Mesenchymal stem cell (in vitro differentiated cells and primary cell): Measurements from ENCODE around the gene HAGH.
A peak's percentile ranks its signal among the peaks of the same experiment; 100 is the strongest.

Source experiments
- DNase-seq: peaks from one replicate; pipeline ENCODE4 v3.0.0-alpha.2; 2013
- H2AFZ ChIP-seq: one replicate; pipeline ENCODE4 v1.6.1; 2013; ENCODE audit warnings: low read depth, mild to moderate bottlenecking, control low read depth, inconsistent platforms, low read length, moderate library complexity
- H2AK5ac ChIP-seq: 2 replicates; pipeline ENCODE4 v1.6.1; 2013; ENCODE audit warnings: low read length, moderate library complexity, mild to moderate bottlenecking, inconsistent platforms; ENCODE audit not compliant: severe bottlenecking
- H2BK120ac ChIP-seq: one replicate; pipeline ENCODE4 v1.6.1; 2013; ENCODE audit warnings: low read depth, mild to moderate bottlenecking, inconsistent platforms, low read length, moderate library complexity
- H2BK12ac ChIP-seq, 2 experiments: one replicate each; pipeline ENCODE4 v1.6.1; 2013; ENCODE audit warnings: inconsistent platforms in 2 of 2, low read length in 2 of 2, mild to moderate bottlenecking in 2 of 2, moderate library complexity in 2 of 2, control low read depth in 1 of 2
- H2BK15ac ChIP-seq: one replicate; pipeline ENCODE4 v1.6.1; 2013; ENCODE audit warnings: mild to moderate bottlenecking, low read depth, inconsistent platforms; ENCODE audit not compliant: poor library complexity, severe bottlenecking
- H2BK5ac ChIP-seq: 2 replicates; pipeline ENCODE4 v1.6.1; 2013; ENCODE audit warnings: low read depth, mild to moderate bottlenecking, low read length, control low read depth, inconsistent platforms; ENCODE audit not compliant: poor library complexity, severe bottlenecking
- H3K14ac ChIP-seq, 2 experiments: one replicate each; pipeline ENCODE4 v1.6.1; 2013; ENCODE audit warnings: inconsistent platforms in 2 of 2, low read length in 2 of 2, control low read depth in 1 of 2, mild to moderate bottlenecking in 1 of 2, moderate library complexity in 1 of 2
- H3K18ac ChIP-seq, 2 experiments: one replicate each; pipeline ENCODE4 v1.6.1; 2013; ENCODE audit warnings: inconsistent platforms in 2 of 2, low read length in 2 of 2, control low read depth in 1 of 2, low read depth in 1 of 2, mild to moderate bottlenecking in 1 of 2
- H3K23ac ChIP-seq, 2 experiments: one replicate each; pipeline ENCODE4 v1.6.1; 2013; ENCODE audit warnings: inconsistent platforms in 2 of 2, low read length in 2 of 2, mild to moderate bottlenecking in 2 of 2, moderate library complexity in 2 of 2, control low read depth in 1 of 2
- H3K27ac ChIP-seq: 2 replicates; pipeline ENCODE4 v1.5.1; 2013; ENCODE audit warnings: mild to moderate bottlenecking, moderate library complexity, low read length, control low read depth, inconsistent platforms; ENCODE audit not compliant: poor library complexity, severe bottlenecking
- H3K27me3 ChIP-seq, 2 experiments: 2 replicates each; pipeline versions ENCODE4 v1.6.1 to v1.7.0; 2013; ENCODE audit warnings: low read length in 2 of 2, mild to moderate bottlenecking in 2 of 2, moderate library complexity in 2 of 2, control low read depth in 1 of 2, inconsistent platforms in 1 of 2; ENCODE audit not compliant: control insufficient read depth in 1 of 2, insufficient read depth in 1 of 2
- H3K36me3 ChIP-seq, 2 experiments: 2 replicates each; pipeline versions ENCODE4 v1.6.1 to v1.7.0; 2013; ENCODE audit warnings: low read length in 2 of 2, control low read depth in 1 of 2, inconsistent platforms in 1 of 2, low read depth in 1 of 2, mild to moderate bottlenecking in 1 of 2; ENCODE audit not compliant: insufficient read depth in 2 of 2, control insufficient read depth in 1 of 2
- H3K4ac ChIP-seq, 2 experiments: one replicate each; pipeline ENCODE4 v1.6.1; 2013; ENCODE audit warnings: inconsistent platforms in 2 of 2, low read length in 2 of 2, mild to moderate bottlenecking in 2 of 2, moderate library complexity in 2 of 2, control low read depth in 1 of 2, low read depth in 1 of 2
- H3K4me1 ChIP-seq: 2 replicates; pipeline ENCODE4 v1.6.1; 2013; ENCODE audit warnings: low read depth, low read length, control low read depth; ENCODE audit not compliant: control insufficient read depth, insufficient read depth
- H3K4me2 ChIP-seq: 2 replicates; pipeline ENCODE4 v1.6.1; 2013; ENCODE audit warnings: low read length, mild to moderate bottlenecking, inconsistent platforms; ENCODE audit not compliant: poor library complexity, severe bottlenecking
- H3K4me3 ChIP-seq, 2 experiments: 2 replicates each; pipeline versions ENCODE4 v1.5.1 to v1.7.0; 2013; ENCODE audit warnings: low read length in 2 of 2, mild to moderate bottlenecking in 2 of 2, control low read depth in 1 of 2, low read depth in 1 of 2; ENCODE audit not compliant: insufficient read depth in 1 of 2
- H3K79me1 ChIP-seq: replicated peaks from 2 replicates; pipeline ENCODE4 v1.6.1; 2013; ENCODE audit warnings: mild to moderate bottlenecking, control low read depth, low read length, inconsistent platforms; ENCODE audit not compliant: poor library complexity, severe bottlenecking
- H3K9ac ChIP-seq: 2 replicates; pipeline ENCODE4 v1.7.0; 2013; ENCODE audit warnings: mild to moderate bottlenecking, low read length, moderate library complexity
- H3K9me3 ChIP-seq: 2 replicates; pipeline ENCODE4 v1.7.0; 2013; ENCODE audit warnings: mild to moderate bottlenecking, low read length; ENCODE audit not compliant: control insufficient read depth
- H4K8ac ChIP-seq: one replicate; pipeline ENCODE4 v1.6.1; 2013; ENCODE audit warnings: inconsistent platforms, mild to moderate bottlenecking, low read length, moderate library complexity
- H4K91ac ChIP-seq: one replicate; pipeline ENCODE4 v1.6.1; 2013; ENCODE audit warnings: mild to moderate bottlenecking, low read length, inconsistent platforms
- WGBS: methylation state at CpG from one replicate; pipeline ENCODE4 v1.1.7; 2013; ENCODE audit warnings: mixed read lengths; 5-methylcytosine and 5-hydroxymethylcytosine counted together

The HAGH gene

GRCh38 chr16:1788095-1788707, 38.4 kb downstream of the HAGH start:
- Histone ChIP-seq H4K91ac (no peak overlapping the region), H3K9me3 (no peaks in the 10 kb centered on the region), H3K23ac (no peak overlapping the region), H3K4me2 (no peak overlapping the region), H2BK120ac (no peak overlapping the region), H3K14ac (no peak overlapping the region), H2BK5ac (no peak overlapping the region), H3K79me1 (peaks cover 43% of the 10 kb centered on the region), H3K9ac (no peak overlapping the region), H3K4ac (no peak overlapping the region), H3K27ac (no peak overlapping the region), H3K4me3 (no peak overlapping the region), H2BK15ac (no peak overlapping the region), H3K27me3 (no peaks in the 10 kb centered on the region), H3K36me3 (peaks cover 27 to 82% of the 10 kb centered on the region in 2 experiments), H2AFZ (no peak overlapping the region), H2BK12ac (no peak overlapping the region), H2AK5ac (no peak overlapping the region), H4K8ac (no peak overlapping the region), H3K18ac (no peak overlapping the region), H3K4me1 (peaks cover 7% of the 10 kb centered on the region)
- DNase-seq = no peak
- 95% methylated on average over 38 of the region's 38 CpGs for WGBS

- Histone ChIP-seq H2BK120ac (no peak overlapping the region), H2BK12ac (no peak overlapping the region), H4K8ac (no peak overlapping the region), H3K9ac (no peak overlapping the region), H3K14ac (no peak overlapping the region), H3K4me1 (peaks cover 7% of the 10 kb centered on the region), H2BK15ac (no peak overlapping the region), H4K91ac (no peak overlapping the region), H3K23ac (no peak overlapping the region), H3K79me1 (peaks cover 43% of the 10 kb centered on the region), H3K4me3 (no peak overlapping the region), H3K9me3 (no peaks in the 10 kb centered on the region), H2AK5ac (no peak overlapping the region), H3K36me3 (peaks cover 27 to 76% of the 10 kb centered on the region in 2 experiments), H2BK5ac (no peak overlapping the region), H3K4me2 (no peak overlapping the region), H3K18ac (no peak overlapping the region), H3K27me3 (no peaks in the 10 kb centered on the region), H2AFZ (no peak overlapping the region), H3K27ac (no peak overlapping the region), H3K4ac (no peak overlapping the region)
- no peak for DNase-seq
- 98% methylated on average over 44 of the region's 44 CpGs for WGBS
Measured at GRCh38 chr16:1787322-1788094, 39.1 kb downstream of the HAGH start.

- 95% methylated on average over 6 of the region's 6 CpGs for WGBS
- Histone ChIP-seq H3K4ac (no peak overlapping the region), H3K27me3 (no peaks in the 10 kb centered on the region)
Measured at GRCh38 chr16:1787056-1787321, 39.6 kb downstream of the HAGH start.

GRCh38 chr16:1786242-1787055, 40.2 kb downstream of the HAGH start:
- Histone ChIP-seq H3K36me3 (peaks cover 26 to 65% of the 10 kb centered on the region in 2 experiments), H3K14ac (no peak overlapping the region), H3K27me3 (no peaks in the 10 kb centered on the region), H2BK120ac (no peak overlapping the region), H3K79me1 (peaks cover 43% of the 10 kb centered on the region), H4K8ac (no peak overlapping the region), H3K4ac (no peak overlapping the region), H2BK15ac (no peak overlapping the region), H2AFZ (no peak overlapping the region), H3K27ac (no peak overlapping the region), H3K18ac (no peak overlapping the region), H3K23ac (no peak overlapping the region), H3K4me3 (no peak overlapping the region), H3K4me1 (peaks cover 11% of the 10 kb centered on the region), H2BK5ac (no peak overlapping the region), H3K9me3 (no peaks in the 10 kb centered on the region), H4K91ac (peak overlapping the region; percentile 40), H3K9ac (no peak overlapping the region), H3K4me2 (no peak overlapping the region), H2BK12ac (no peak overlapping the region), H2AK5ac (no peak overlapping the region)
- no peak for DNase-seq
- WGBS = 94% methylated on average over 51 of the region's 51 CpGs

More at GRCh38 chr16:1787056-1787321, 39.6 kb downstream of the HAGH start:
- H3K18ac ChIP-seq = no peak overlapping the region
- no peak overlapping the region for H3K14ac ChIP-seq
- H4K8ac ChIP-seq = no peak overlapping the region
- no peak for DNase-seq
- no peak overlapping the region for H3K9ac ChIP-seq
- H3K9me3 ChIP-seq = no peaks in the 10 kb centered on the region
- H2BK12ac ChIP-seq = no peak overlapping the region
- H2AK5ac ChIP-seq = no peak overlapping the region
- H3K23ac ChIP-seq = no peak overlapping the region
- H4K91ac ChIP-seq = no peak overlapping the region
- no peak overlapping the region for H2BK5ac ChIP-seq
- no peak overlapping the region for H2AFZ ChIP-seq
- peaks cover 27 to 70% of the 10 kb centered on the region in 2 experiments for H3K36me3 ChIP-seq
- peaks cover 43% of the 10 kb centered on the region for H3K79me1 ChIP-seq
- H3K27ac ChIP-seq = no peak overlapping the region
- no peak overlapping the region for H3K4me2 ChIP-seq
- no peak overlapping the region for H2BK120ac ChIP-seq
- H3K4me1 ChIP-seq = peaks cover 7% of the 10 kb centered on the region
- no peak overlapping the region for H2BK15ac ChIP-seq
- H3K4me3 ChIP-seq = no peak overlapping the region
